ENCODE data around the gene CRYBG1.

The CRYBG1 gene

GRCh38 chr6:106608080-106608668 is 247.7 kb downstream of the CRYBG1 start:
- DNase-seq (ENCODE audit: low spot score): peak; percentile 29

GRCh38 chr6:106609699-106610098 is 249.2 kb downstream of the CRYBG1 start:
- peak; percentile 22 for DNase-seq (ENCODE audit: low spot score)

DNA sequence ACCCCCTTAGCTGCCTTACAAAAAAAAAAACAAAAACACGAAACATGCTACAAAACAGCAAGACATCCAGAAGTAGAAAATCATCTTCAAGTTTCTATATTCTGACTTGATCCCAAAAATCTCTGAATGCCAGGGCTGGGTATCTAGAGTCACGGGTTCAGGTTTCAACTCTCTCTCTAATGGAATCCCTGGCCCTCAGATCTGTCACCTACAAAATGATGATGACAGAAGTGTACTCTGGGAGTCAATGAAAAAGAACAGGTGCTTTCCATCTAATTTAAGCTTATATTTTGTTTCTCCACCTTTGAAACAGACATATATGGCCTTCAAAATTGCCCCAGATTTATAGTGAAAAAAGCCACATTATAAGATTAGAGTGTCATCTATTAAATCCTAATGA is 250.5 kb downstream of the CRYBG1 start:
- DNase-seq (ENCODE audit: low spot score): no peak

DNA sequence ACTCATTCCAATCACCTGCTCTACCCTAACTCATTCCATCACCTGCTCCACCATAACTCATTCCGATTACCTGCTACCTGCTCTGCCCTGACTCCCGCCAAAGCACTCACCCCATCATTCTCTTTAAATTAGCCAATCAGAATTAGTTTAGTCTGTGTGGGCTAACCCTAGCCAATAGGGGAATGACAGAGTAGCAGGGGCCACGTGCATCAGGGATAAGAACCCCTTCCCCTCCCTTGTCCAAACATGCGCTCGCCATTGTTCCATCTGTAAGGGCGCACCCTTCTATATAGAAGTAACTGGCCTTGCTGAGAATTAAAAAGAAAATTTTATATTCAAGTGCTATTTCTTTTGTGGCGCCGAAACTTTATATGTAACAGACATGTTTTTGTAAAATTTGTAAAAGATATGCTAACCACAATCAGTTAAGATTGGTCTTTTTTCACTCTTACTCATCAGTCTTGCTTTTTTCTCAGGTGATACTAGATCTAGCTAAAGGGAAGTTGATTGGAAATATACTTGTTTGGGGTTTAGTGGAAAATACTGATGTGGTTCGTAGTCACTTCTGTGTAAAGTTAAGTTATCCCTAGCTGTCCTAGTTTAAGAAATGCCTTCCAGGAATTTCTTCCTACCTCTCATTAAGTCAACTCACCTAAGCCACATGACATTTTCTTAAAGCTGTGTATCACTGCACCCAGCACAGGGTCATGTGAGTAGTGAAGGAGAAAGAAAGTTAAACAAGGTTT is 252.3 kb downstream of the CRYBG1 start:
- no peak for DNase-seq (ENCODE audit: low spot score)

DNA sequence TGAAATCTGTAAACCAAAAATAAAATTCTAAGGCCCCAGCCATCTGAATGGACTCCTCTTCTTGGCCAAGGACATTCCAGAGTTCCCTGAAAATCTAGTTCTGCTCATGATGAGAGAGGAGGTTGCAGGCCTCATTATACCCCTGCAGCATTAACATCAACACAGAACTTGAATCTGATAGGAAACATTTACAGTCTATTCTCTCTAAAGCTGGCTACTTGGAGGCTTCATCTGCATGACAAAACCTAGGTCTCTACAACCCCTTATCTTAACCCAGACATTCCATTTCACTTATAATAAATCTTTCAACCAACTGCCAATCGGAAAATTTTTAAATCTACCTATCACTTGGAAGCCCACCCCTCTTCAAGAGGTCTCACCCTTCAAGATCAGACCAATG is 253.1 kb downstream of the CRYBG1 start:
- no peak for DNase-seq (ENCODE audit: low spot score)

- no peak for DNase-seq (ENCODE audit: low spot score)
Observed at GRCh38 chr6:106614166-106614565, 253.6 kb downstream of the CRYBG1 start.

- DNase-seq (ENCODE audit: low spot score): no peak
Observed at GRCh38 chr6:106614592-106615257, 254.2 kb downstream of the CRYBG1 start.

DNA sequence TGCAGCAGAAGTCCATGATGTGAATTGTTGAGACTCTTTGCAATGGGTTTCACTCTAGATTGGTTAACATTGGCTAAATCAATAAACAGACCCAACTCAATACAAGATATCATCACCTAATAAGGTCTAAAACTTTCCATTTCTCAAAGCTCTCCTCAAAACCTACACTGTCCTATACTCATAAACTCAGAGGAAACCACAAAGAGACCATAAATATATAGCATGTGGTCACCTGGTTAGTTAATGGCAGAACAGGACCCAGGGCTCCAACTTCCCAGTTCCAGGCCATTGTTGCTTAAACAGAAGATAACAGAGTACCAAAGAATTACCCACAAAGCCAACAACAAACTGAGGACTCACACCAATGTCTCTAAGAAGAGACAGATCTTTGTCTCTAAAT is 256.8 kb downstream of the CRYBG1 start:
- no peak for DNase-seq (ENCODE audit: low spot score)

GRCh38 chr6:106617857-106618256 is 257.3 kb downstream of the CRYBG1 start:
- no peak for DNase-seq (ENCODE audit: low spot score)

GRCh38 chr6:106618324-106618723 is 257.8 kb downstream of the CRYBG1 start:
- DNase-seq (ENCODE audit: low spot score): no peak

DNA sequence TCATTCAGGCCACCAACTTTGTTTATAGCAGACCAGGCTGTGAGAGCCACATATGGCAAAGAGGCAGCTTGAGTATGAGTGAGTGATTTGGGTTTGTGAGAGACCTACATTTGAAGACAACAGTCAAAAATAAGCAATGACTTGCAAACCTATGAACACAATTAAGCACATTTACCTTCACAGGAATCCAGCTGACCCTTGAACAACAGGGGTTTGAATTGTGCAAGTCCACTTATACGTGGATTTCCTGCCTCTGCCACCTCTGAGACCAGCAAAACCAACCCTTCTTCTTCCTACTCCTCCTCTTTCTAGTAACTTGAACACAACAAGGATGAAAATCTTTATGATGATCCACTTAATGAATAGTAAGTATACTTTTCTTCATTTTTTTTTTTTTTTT is 258.7 kb downstream of the CRYBG1 start:
- no peak for DNase-seq (ENCODE audit: low spot score)

DNA sequence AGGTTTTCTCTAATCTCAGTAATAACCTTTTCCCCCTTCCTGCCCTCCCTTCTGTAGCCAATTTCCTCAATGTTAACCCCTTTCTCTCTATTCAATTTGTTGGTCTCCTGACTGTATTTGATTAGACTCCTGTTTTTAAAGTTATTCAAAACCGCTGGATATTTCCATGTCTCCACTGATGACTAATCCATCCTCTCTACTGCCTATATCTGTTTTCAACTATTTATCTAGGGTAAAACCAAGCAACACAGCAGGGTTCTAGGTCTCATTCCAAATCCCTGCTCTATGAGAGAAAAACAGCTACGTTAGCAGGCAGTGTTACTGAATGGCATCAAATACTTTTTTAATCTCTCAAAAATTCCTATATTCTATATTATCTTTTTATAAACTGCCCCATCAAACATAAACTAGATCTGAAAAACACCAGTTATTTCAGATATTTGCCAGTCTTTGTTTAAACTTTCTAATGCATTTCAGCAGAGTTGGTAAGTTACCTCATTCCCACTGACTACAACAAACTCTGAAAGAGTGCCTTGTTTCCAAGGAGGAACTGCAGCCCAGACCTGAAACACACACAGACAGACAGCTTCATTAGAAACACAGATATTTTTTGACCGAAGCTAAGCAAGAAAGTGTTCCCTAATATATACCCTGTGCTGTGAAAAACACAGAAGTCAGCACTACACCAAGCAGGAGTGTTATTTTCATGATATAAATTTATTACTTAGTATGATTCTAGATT is 260.6 kb downstream of the CRYBG1 start:
- no peak for DNase-seq (ENCODE audit: low spot score)
